ENCODE results near the gene KCNC3. TPM values are rescaled to one million over a fixed set of nuclear protein-coding genes. Genes with fewer than 3 reads are reported as not detected.

The KCNC3 gene
- total and polyA plus RNA-seq, 4 donors: 0.56 to 1.6 (median 1.1) TPM

DNA sequence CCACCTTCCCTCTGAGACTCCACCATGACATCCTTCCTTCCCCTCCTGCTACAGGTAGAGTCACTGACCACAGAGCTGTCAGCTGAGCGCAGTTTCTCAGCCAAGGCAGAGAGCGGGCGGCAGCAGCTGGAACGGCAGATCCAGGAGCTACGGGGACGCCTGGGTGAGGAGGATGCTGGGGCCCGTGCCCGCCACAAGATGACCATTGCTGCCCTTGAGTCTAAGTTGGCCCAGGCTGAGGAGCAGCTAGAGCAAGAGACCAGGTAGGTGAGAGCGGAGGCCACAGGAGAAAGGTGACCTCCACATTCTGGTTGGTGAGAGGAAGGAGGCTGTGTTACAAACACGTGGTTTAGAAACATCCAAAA is 27.6 kb downstream of the KCNC3 start:
- Histone ChIP-seq H3K27me3 (ENCODE audit: control insufficient read depth in 4 of 4, insufficient read depth in 4 of 4, low read length in 3 of 4) (no peaks in the 10 kb centered on the region), H3K9me3 (ENCODE audit: control insufficient read depth in 4 of 4, low read length in 3 of 4) (no peaks in the 10 kb centered on the region), H3K4me1 (ENCODE audit: control insufficient read depth in 4 of 4, insufficient read depth in 4 of 4, low read length in 3 of 4) (no peaks in the 10 kb centered on the region), H3K9ac (ENCODE audit: low read depth in 1 of 2, low read length in 2 of 2) (no peak overlapping the region), H3K4me3 (ENCODE audit: low read depth in 1 of 3, low read length in 3 of 3) (no peak overlapping the region), H3K27ac (ENCODE audit: low read depth in 1 of 2, low read length in 2 of 2) (no peak overlapping the region), H3K36me3 (ENCODE audit: control insufficient read depth in 4 of 4, insufficient read depth in 3 of 4, low read depth in 1 of 4, low read length in 3 of 4) (peaks cover 4 to 19% (median 10%) of the 10 kb centered on the region in 4 donors)
- DNase-seq (ENCODE audit: low spot score): no peak
- TF ChIP-seq, protein P1, sequence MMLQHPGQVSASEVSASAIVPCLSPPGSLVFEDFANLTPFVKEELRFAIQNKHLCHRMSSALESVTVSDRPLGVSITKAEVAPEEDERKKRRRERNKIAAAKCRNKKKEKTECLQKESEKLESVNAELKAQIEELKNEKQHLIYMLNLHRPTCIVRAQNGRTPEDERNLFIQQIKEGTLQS (IDR thresholded peaks at IDR 0.05): no peak
- TF ChIP-seq GABPA (IDR thresholded peaks at IDR 0.05 in 1 of 2, conservative IDR thresholded peaks at IDR 0.05 in 1 of 2): no peak
- no peak for TF ChIP-seq RXRA (IDR thresholded peaks at IDR 0.05)
- no peak for TF ChIP-seq EGR1 (IDR thresholded peaks at IDR 0.05; ENCODE audit: low read depth in 2 of 2)
- no peak for TF ChIP-seq FOXA1 (IDR thresholded peaks at IDR 0.05)
- no peak for TF ChIP-seq JUND (IDR thresholded peaks at IDR 0.05)
- WGBS: 87% methylated on average over 10 of the region's 10 CpGs

DNA sequence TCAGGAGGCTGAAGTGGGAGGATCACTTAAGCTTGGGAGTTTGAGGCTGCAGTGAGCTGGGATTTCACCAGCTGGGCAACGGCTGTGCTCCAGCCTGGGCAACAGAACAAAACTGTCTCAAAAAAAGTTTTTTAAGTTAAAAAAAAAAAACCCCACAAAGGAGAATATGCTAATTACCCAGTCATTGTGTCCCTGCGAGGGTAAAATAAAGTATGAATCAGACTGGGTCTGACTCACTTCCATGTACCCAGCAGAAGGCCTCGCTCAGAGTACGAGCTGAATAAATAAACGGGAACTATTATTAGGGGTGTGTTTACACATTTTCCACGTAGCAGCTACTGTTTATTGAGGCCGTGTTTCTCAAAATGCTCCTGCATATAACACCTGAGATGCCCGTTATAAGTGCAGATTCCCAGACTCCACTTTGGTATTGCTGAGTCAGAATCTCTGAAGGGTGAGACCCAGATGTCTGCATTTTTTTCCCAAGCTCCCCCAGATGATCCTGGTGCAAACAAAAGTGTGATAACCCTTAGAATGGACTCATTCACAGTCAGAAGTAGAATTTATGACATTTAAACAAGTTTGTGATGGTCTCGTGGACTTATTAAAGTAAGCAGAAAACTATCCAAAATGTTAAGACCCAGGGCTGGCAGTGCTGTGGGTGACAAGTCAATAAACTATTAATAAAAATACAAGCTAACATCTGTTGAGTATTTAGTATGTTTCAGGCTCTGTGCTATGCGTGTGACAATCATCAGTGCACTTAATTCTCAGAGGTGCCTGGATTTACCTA is 28.2 kb downstream of the KCNC3 start:
- Histone ChIP-seq H3K36me3 (ENCODE audit: control insufficient read depth in 4 of 4, insufficient read depth in 3 of 4, low read depth in 1 of 4, low read length in 3 of 4) (peaks cover 4 to 19% (median 13%) of the 10 kb centered on the region in 4 donors), H3K9ac (ENCODE audit: low read depth in 1 of 2, low read length in 2 of 2) (no peak overlapping the region), H3K27ac (ENCODE audit: low read depth in 1 of 2, low read length in 2 of 2) (no peak overlapping the region), H3K4me1 (ENCODE audit: control insufficient read depth in 4 of 4, insufficient read depth in 4 of 4, low read length in 3 of 4) (no peaks in the 10 kb centered on the region), H3K4me3 (ENCODE audit: low read depth in 1 of 3, low read length in 3 of 3) (no peak overlapping the region), H3K27me3 (ENCODE audit: control insufficient read depth in 4 of 4, insufficient read depth in 4 of 4, low read length in 3 of 4) (no peaks in the 10 kb centered on the region), H3K9me3 (ENCODE audit: control insufficient read depth in 4 of 4, low read length in 3 of 4) (no peaks in the 10 kb centered on the region)
- TF ChIP-seq, protein P2, sequence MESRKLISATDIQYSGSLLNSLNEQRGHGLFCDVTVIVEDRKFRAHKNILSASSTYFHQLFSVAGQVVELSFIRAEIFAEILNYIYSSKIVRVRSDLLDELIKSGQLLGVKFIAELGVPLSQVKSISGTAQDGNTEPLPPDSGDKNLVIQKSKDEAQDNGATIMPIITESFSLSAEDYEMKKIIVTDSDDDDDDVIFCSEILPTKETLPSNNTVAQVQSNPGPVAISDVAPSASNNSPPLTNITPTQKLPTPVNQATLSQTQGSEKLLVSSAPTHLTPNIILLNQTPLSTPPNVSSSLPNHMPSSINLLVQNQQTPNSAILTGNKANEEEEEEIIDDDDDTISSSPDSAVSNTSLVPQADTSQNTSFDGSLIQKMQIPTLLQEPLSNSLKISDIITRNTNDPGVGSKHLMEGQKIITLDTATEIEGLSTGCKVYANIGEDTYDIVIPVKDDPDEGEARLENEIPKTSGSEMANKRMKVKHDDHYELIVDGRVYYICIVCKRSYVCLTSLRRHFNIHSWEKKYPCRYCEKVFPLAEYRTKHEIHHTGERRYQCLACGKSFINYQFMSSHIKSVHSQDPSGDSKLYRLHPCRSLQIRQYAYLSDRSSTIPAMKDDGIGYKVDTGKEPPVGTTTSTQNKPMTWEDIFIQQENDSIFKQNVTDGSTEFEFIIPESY (IDR thresholded peaks at IDR 0.05): no peak
- no peak for TF ChIP-seq TAF1 (conservative IDR thresholded peaks at IDR 0.05)
- TF ChIP-seq HNF4G (IDR thresholded peaks at IDR 0.05): no peak
- TF ChIP-seq YY1 (IDR thresholded peaks at IDR 0.05): no peak
- no peak for TF ChIP-seq HNF4A (conservative IDR thresholded peaks at IDR 0.05)
- no peak for TF ChIP-seq NR2F2 (IDR thresholded peaks at IDR 0.05)
- TF ChIP-seq FOXA1 (IDR thresholded peaks at IDR 0.05): no peak
- no peak for TF ChIP-seq SP1 (IDR thresholded peaks at IDR 0.05)
- TF ChIP-seq, protein P1 (IDR thresholded peaks at IDR 0.05): no peak
- TF ChIP-seq, protein P3, sequence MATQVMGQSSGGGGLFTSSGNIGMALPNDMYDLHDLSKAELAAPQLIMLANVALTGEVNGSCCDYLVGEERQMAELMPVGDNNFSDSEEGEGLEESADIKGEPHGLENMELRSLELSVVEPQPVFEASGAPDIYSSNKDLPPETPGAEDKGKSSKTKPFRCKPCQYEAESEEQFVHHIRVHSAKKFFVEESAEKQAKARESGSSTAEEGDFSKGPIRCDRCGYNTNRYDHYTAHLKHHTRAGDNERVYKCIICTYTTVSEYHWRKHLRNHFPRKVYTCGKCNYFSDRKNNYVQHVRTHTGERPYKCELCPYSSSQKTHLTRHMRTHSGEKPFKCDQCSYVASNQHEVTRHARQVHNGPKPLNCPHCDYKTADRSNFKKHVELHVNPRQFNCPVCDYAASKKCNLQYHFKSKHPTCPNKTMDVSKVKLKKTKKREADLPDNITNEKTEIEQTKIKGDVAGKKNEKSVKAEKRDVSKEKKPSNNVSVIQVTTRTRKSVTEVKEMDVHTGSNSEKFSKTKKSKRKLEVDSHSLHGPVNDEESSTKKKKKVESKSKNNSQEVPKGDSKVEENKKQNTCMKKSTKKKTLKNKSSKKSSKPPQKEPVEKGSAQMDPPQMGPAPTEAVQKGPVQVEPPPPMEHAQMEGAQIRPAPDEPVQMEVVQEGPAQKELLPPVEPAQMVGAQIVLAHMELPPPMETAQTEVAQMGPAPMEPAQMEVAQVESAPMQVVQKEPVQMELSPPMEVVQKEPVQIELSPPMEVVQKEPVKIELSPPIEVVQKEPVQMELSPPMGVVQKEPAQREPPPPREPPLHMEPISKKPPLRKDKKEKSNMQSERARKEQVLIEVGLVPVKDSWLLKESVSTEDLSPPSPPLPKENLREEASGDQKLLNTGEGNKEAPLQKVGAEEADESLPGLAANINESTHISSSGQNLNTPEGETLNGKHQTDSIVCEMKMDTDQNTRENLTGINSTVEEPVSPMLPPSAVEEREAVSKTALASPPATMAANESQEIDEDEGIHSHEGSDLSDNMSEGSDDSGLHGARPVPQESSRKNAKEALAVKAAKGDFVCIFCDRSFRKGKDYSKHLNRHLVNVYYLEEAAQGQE (IDR thresholded peaks at IDR 0.05): no peak
- no peak for TF ChIP-seq GABPA (IDR thresholded peaks at IDR 0.05 in 1 of 2, conservative IDR thresholded peaks at IDR 0.05 in 1 of 2)
- TF ChIP-seq RAD21 (IDR thresholded peaks at IDR 0.05): no peak
- TF ChIP-seq EGR1 (IDR thresholded peaks at IDR 0.05; ENCODE audit: low read depth in 2 of 2): no peak
- TF ChIP-seq RXRA (IDR thresholded peaks at IDR 0.05): no peak
- TF ChIP-seq, protein P4, sequence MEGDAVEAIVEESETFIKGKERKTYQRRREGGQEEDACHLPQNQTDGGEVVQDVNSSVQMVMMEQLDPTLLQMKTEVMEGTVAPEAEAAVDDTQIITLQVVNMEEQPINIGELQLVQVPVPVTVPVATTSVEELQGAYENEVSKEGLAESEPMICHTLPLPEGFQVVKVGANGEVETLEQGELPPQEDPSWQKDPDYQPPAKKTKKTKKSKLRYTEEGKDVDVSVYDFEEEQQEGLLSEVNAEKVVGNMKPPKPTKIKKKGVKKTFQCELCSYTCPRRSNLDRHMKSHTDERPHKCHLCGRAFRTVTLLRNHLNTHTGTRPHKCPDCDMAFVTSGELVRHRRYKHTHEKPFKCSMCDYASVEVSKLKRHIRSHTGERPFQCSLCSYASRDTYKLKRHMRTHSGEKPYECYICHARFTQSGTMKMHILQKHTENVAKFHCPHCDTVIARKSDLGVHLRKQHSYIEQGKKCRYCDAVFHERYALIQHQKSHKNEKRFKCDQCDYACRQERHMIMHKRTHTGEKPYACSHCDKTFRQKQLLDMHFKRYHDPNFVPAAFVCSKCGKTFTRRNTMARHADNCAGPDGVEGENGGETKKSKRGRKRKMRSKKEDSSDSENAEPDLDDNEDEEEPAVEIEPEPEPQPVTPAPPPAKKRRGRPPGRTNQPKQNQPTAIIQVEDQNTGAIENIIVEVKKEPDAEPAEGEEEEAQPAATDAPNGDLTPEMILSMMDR (IDR thresholded peaks at IDR 0.05; ENCODE audit: low read depth, low read length, missing input control): no peak
- TF ChIP-seq JUND (IDR thresholded peaks at IDR 0.05): no peak
- TF ChIP-seq FOXA2 (IDR thresholded peaks at IDR 0.05): no peak
- TF ChIP-seq, protein P5, sequence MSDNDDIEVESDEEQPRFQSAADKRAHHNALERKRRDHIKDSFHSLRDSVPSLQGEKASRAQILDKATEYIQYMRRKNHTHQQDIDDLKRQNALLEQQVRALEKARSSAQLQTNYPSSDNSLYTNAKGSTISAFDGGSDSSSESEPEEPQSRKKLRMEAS (IDR thresholded peaks at IDR 0.05): no peak
- no peak for DNase-seq (ENCODE audit: low spot score)
- 83% methylated on average over 10 of the region's 10 CpGs for WGBS
